NCI-H460 (cell line): Measurements from ENCODE around the gene HTRA3. TPM values are rescaled to one million over a fixed set of nuclear protein-coding genes. Genes with fewer than 3 reads are reported as not detected.

Experiments used
- DNase-seq: peaks from one replicate; pipeline ENCODE4 v3.0.0-alpha.2; 2016; ENCODE audit warnings: low read depth; ENCODE audit errors: extremely low read depth
- polyA plus RNA-seq: library from polyadenylated mRNA; depleted of rRNA; stranded (reverse); fragments of >200 nt; gene quantifications from 2 replicates; pipeline ENCODE4 v1.2.3, GENCODE V29; 2014; cell fraction: nucleus; rRNA removed
- total RNA-seq: library from RNA; depleted of rRNA; stranded (reverse); fragments of >200 nt; shearing (Covaris generic); gene quantifications from 2 replicates; pipeline ENCODE4 v1.2.3, GENCODE V29; 2014; rRNA removed

Gene HTRA3
- total RNA-seq = not detected in 2 replicates
- 0.25 TPM in 1 of 2 replicates, not detected in the other for polyA plus RNA-seq

DNA sequence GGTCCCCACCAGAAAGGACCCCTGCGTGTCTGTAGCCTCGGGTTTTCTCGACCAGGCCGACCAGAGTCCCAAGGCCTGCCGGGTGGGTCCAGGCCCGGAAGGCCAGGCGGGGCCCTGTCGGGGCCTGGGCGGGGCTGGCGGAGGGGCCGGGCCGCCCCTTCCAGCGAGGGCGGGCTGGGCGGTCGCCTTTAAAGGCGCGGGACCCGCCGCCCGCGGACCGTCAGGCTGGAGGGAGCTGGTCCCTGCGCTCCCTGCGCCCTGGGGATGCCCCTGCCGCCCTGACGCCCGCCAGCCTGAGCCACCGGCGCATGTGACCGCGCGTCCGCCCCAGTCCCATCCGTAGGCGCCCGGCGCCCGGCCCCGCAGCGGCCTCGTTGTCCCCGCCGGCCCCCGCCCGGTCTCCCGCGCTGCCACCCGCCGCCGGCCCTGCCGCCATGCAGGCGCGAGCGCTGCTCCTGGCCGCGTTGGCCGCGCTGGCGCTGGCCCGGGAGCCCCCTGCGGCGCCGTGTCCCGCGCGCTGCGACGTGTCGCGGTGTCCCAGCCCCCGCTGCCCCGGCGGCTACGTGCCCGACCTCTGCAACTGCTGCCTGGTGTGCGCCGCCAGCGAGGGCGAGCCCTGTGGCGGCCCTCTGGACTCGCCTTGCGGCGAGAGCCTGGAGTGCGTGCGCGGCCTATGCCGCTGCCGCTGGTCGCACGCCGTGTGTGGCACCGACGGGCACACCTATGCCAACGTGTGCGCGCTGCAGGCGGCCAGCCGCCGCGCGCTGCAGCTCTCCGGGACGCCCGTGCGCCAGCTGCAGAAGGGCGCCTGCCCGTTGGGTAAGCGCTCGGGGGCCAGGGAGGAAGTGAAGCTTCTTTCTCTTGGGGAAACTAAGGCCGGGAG, at the start of gene HTRA3:
TSS of gene HTRA3 (plus strand) at position 220 of the 883 bp plus-strand sequence. CDS start at position 435, 215 bp downstream.
- no peak for DNase-seq

- no peak for DNase-seq
Observed at GRCh38 chr4:8220661-8221450, 48.7 kb upstream of the HTRA3 start.

DNA sequence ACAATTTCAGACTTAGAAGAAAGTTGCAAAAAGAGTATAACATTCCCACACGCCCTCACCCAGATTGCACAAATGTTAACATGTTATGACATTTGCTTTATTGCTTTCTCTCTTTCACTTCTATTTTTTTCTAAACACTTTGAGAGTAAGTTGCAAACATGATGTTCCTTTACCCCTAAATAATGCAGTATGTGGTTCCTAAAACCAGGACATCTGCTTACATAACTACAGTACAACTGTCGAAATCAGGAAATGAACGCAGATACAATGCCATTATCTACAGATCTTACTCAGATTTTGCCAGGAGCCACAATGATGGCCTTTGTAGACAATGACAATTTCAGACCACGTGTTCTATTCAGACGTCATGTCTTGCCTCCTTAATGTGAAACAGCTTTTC, 48.1 kb upstream of the HTRA3 start:
- DNase-seq = no peak

GRCh38 chr4:8221985-8222384, 47.6 kb upstream of the HTRA3 start:
- no peak for DNase-seq

- no peak for DNase-seq
Observed at GRCh38 chr4:8222609-8223388, 46.8 kb upstream of the HTRA3 start.

DNA sequence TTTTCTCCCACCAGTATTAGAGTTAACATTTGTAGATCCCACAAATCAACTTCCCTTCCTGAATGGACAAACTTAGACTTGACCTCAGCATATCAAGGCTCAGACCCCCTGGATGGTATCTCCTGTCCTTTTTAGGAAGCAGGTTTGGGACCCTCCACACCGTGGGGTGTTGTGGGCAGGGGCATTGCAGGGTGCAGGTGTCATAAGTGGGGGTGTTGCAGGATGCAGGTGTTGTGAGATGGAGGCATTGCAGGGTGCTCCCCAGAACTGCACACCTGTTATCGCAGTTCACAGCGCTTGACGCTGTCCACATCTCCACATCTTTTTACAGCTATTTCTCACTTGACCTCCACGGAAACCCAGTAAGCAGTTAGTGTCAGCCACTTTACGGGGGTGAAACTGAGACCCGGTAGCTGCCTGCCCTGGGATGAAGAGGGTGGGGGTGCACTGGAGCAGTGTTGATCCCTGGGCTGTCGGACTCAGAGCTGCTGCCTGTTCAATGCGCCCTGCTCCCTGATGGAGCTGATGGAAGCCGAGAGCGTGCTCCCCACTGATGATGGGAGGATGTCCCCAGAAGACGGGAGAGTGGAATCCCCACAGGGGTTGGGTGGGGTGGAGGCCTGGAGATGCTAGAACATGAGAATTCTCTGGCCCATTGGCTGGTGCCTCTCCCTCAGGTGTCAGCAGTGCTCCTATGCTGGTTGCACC, 45.1 kb upstream of the HTRA3 start:
- DNase-seq = no peak

- no peak for DNase-seq
Observed at GRCh38 chr4:8224975-8225625, 44.5 kb upstream of the HTRA3 start.

DNA sequence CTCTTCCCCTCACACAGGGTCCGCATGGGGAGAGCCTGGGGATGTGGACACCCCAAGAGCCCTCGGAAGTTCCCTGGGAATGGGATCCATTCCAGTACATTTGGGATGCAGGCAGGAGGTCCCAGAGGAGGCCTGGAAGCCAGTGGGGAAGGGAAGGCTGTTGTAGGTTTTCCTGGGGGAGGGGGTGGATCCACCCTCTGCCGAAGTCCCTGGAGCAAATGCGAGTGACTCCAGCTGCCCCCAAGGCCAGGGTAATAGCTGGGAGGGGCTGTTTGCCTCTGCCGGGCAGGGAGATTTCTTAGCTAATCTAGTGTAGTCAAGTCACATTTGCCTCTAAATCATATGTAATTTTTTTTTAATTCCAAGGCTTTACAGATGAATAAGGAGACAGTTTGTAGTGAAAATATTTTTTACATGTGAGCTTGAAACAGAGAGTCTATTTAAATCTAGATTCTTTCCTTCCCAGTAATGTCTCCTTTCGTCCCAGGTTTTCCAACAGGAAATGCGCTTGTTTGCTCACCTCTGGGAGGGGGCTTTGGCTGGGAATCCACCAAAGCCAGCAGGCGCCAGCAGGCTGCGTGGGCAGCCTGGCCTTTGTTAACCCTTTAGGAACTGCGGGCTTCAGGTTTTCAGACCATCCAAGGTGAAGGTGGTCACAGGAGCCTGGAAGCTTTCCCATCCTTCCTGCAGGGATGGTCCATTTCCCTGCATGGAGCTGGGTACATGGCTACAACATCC, 43.7 kb upstream of the HTRA3 start:
- no peak for DNase-seq

DNA sequence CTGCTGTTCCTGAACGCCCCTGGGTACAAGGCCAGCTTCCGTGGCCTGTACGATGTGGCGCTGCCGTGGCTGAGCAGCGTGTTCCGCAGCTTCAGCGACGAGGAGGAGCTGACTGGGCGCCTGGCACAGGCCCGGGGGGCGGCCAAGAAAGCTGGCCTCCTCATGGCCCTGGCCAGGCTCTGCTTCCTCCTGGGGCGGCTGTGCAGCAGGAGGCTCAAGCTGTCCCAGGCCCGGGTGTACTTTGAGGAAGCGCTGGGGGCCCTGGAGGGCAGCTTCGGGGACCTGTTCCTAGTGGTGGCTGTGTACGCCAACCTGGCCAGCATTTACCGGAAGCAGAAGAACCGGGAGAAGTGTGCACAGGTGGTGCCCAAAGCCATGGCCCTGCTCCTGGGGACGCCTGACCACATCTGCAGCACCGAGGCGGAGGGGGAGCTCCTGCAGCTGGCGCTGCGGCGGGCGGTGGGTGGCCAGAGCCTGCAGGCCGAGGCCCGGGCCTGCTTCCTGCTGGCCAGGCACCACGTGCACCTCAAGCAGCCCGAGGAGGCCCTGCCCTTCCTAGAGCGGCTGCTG, 42.3 kb upstream of the HTRA3 start:
- DNase-seq = no peak

DNA sequence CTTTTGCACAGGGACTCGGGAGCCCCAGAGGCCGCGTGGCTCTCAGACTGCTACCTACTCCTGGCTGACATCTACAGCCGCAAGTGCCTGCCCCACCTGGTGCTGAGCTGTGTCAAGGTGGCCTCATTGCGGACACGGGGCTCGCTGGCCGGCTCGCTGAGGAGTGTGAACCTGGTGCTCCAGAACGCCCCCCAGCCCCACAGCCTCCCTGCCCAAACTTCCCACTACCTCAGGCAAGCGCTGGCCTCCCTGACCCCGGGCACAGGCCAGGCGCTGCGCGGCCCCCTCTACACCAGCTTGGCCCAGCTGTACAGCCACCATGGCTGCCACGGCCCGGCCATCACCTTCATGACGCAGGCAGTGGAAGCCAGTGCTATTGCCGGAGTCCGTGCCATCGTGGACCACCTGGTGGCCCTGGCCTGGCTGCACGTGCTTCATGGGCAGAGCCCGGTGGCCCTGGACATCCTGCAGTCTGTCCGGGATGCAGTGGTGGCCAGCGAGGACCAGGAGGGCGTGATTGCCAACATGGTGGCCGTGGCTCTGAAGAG, 41.7 kb upstream of the HTRA3 start:
- DNase-seq = no peak

GRCh38 chr4:8228319-8229250, 41.0 kb upstream of the HTRA3 start:
- peak; percentile 18 for DNase-seq

- no peak for DNase-seq
Observed at GRCh38 chr4:8229331-8229975, 40.1 kb upstream of the HTRA3 start.

- no peak for DNase-seq
Observed at GRCh38 chr4:8230033-8230432, 39.5 kb upstream of the HTRA3 start.

- no peak for DNase-seq
Observed at GRCh38 chr4:8230891-8231290, 38.7 kb upstream of the HTRA3 start.

- DNase-seq = no peak
Observed at GRCh38 chr4:8231551-8232049, 38.0 kb upstream of the HTRA3 start.

GRCh38 chr4:8232748-8233147, 36.8 kb upstream of the HTRA3 start:
- no peak for DNase-seq
